IMR-90 (cell line): ENCODE measurements around the gene GGACT. TPM values are rescaled to one million over a fixed set of nuclear protein-coding genes. Genes with fewer than 3 reads are reported as not detected.

Source experiments
- ATAC-seq: fragments of 200-7000 bp; cut with Tn5 transposase; 2 replicates; pipeline ENCODE4 v1.9.1; 2020; ENCODE audit warnings: low read depth, mild to moderate bottlenecking, moderate library complexity
- BruUV-seq: library from RNA; stranded (reverse); fragments of 400-500 nt; replicated peaks from 2 replicates; lab custom pipeline; 2021; lab: Mats Ljungman, UMichigan
- CTCF ChIA-PET: fragments of 300-600 bp; formaldehyde crosslinking; extraction: SDS; loops from one replicate; lab custom pipeline; 2021; ENCODE audit warnings: antibody characterized with exemption; lab: Yijun Ruan, JAX
- POLR2A ChIA-PET: fragments of 300-600 bp; sonication (Branson Sonifier 250); formaldehyde crosslinking; loops from one replicate; lab custom pipeline; 2022; ENCODE audit warnings: antibody characterized with exemption; ENCODE audit not compliant: unreplicated experiment; lab: Charles Lee
- DNase-seq: peaks from one replicate; pipeline ENCODE4 v3.0.0; 2013
- H2AFZ ChIP-seq: replicated peaks from 2 replicates; pipeline ENCODE3; 2013; ENCODE audit warnings: low read length, mild to moderate bottlenecking; ENCODE audit not compliant: poor library complexity
- H2AK5ac ChIP-seq: 2 replicates; pipeline ENCODE4 v1.6.1; 2013; ENCODE audit warnings: low read depth, low read length, inconsistent platforms
- H2AK9ac ChIP-seq: replicated peaks from 2 replicates; pipeline ENCODE3; 2013; ENCODE audit warnings: mild to moderate bottlenecking, low read depth, low read length, moderate library complexity; ENCODE audit not compliant: poor library complexity
- H2BK120ac ChIP-seq: 2 replicates; pipeline ENCODE4 v1.6.1; 2013; ENCODE audit warnings: low read depth, low read length, inconsistent platforms
- H2BK15ac ChIP-seq: 3 replicates; pipeline ENCODE4 v1.6.1; 2013; ENCODE audit warnings: low read depth, low read length, inconsistent platforms
- H2BK20ac ChIP-seq: 2 replicates; pipeline ENCODE4 v1.6.1; 2013; ENCODE audit warnings: low read depth, mild to moderate bottlenecking, inconsistent platforms, low read length, moderate library complexity
- H2BK5ac ChIP-seq: 2 replicates; pipeline ENCODE4 v1.6.1; 2013; ENCODE audit warnings: mild to moderate bottlenecking, low read depth, low read length, inconsistent platforms; ENCODE audit not compliant: poor library complexity, severe bottlenecking
- H3K14ac ChIP-seq: replicated peaks from 2 replicates; pipeline ENCODE4 v1.6.1; 2013; ENCODE audit warnings: low read depth, low read length, inconsistent platforms
- H3K18ac ChIP-seq: 2 replicates; pipeline ENCODE4 v1.6.1; 2013; ENCODE audit warnings: low read depth, low read length, control low read depth
- H3K23ac ChIP-seq: 2 replicates; pipeline ENCODE4 v1.6.1; 2013; ENCODE audit warnings: low read depth, low read length, inconsistent platforms
- H3K27ac ChIP-seq: 2 replicates; pipeline ENCODE4 v1.5.1; 2013; ENCODE audit warnings: mild to moderate bottlenecking, control low read depth, low read length; ENCODE audit not compliant: insufficient read depth
- H3K27me3 ChIP-seq: 2 replicates; pipeline ENCODE4 v1.6.1; 2013; ENCODE audit warnings: low read length; ENCODE audit not compliant: control insufficient read depth, insufficient read depth
- H3K36me3 ChIP-seq: 2 replicates; pipeline ENCODE4 v1.6.1; 2013; ENCODE audit warnings: low read length, mixed read lengths; ENCODE audit not compliant: control insufficient read depth, insufficient read depth
- H3K4ac ChIP-seq: 2 replicates; pipeline ENCODE4 v1.6.1; 2013; ENCODE audit warnings: low read depth, low read length, inconsistent platforms
- H3K4me1 ChIP-seq: 2 replicates; pipeline ENCODE4 v1.6.1; 2013; ENCODE audit warnings: low read length, mixed read lengths; ENCODE audit not compliant: control insufficient read depth, insufficient read depth
- H3K4me2 ChIP-seq: 2 replicates; pipeline ENCODE4 v1.6.1; 2013; ENCODE audit warnings: low read depth, mild to moderate bottlenecking, control low read depth, low read length, moderate library complexity
- H3K4me3 ChIP-seq: 2 replicates; pipeline ENCODE4 v1.5.1; 2013; ENCODE audit warnings: low read depth, mild to moderate bottlenecking, control low read depth, low read length, moderate library complexity; ENCODE audit not compliant: insufficient read depth
- H3K56ac ChIP-seq: 2 replicates; pipeline ENCODE4 v1.6.1; 2013; ENCODE audit warnings: low read length, inconsistent platforms; ENCODE audit not compliant: insufficient read depth; ENCODE audit errors: extremely low read depth
- H3K79me1 ChIP-seq, 2 experiments: 2 replicates each; pipeline ENCODE4 v1.6.1; 2013; ENCODE audit warnings: low read length in 2 of 2, inconsistent platforms in 1 of 2, low read depth in 1 of 2
- H3K9ac ChIP-seq: 2 replicates; pipeline ENCODE4 v1.6.1; 2013; ENCODE audit warnings: low read depth, low read length, control low read depth
- H3K9me1 ChIP-seq: 2 replicates; pipeline ENCODE4 v1.6.1; 2013; ENCODE audit warnings: low read length, inconsistent platforms; ENCODE audit not compliant: insufficient read depth
- H3K9me3 ChIP-seq: 2 replicates; pipeline ENCODE4 v1.6.1; 2013; ENCODE audit warnings: low read length; ENCODE audit not compliant: control insufficient read depth, insufficient read depth
- H4K20me1 ChIP-seq: 2 replicates; pipeline ENCODE4 v1.6.1; 2013; ENCODE audit warnings: low read length, inconsistent platforms; ENCODE audit not compliant: insufficient read depth
- H4K5ac ChIP-seq: 2 replicates; pipeline ENCODE4 v1.6.1; 2013; ENCODE audit warnings: mild to moderate bottlenecking, low read depth, low read length, control low read depth
- H4K8ac ChIP-seq, 2 experiments: 2 replicates each; pipeline ENCODE4 v1.6.1; 2013; ENCODE audit warnings: low read depth in 2 of 2, low read length in 2 of 2, control low read depth in 1 of 2, inconsistent platforms in 1 of 2
- H4K91ac ChIP-seq: 2 replicates; pipeline ENCODE4 v1.6.1; 2013; ENCODE audit warnings: low read depth, low read length, inconsistent platforms; ENCODE audit not compliant: insufficient read depth
- BHLHE40 ChIP-seq: fragments of 150-350 bp; IDR thresholded peaks from 2 replicates; pipeline ENCODE4 v1.6.1; 2016; ENCODE audit warnings: mild to moderate bottlenecking, low read depth, low read length
- CEBPB ChIP-seq: IDR thresholded peaks from 2 replicates; pipeline ENCODE4 v1.6.1; 2012; ENCODE audit warnings: low read depth, low read length, improper control_type of control experiment
- CHD1 ChIP-seq: IDR thresholded peaks from 2 replicates; pipeline ENCODE4 v1.6.1; 2012; ENCODE audit warnings: low read depth, low read length, improper control_type of control experiment
- CTCF ChIP-seq: conservative IDR thresholded peaks from 2 replicates; pipeline ENCODE4 v1.5.1; 2012; ENCODE audit warnings: mild to moderate bottlenecking, low read depth, low read length, improper control_type of control experiment
- FOS ChIP-seq: fragments of 150-350 bp; IDR thresholded peaks from 2 replicates; pipeline ENCODE4 v1.6.1; 2016; ENCODE audit warnings: low read depth, low read length
- MAFK ChIP-seq: IDR thresholded peaks from 2 replicates; pipeline ENCODE4 v1.6.1; 2012; ENCODE audit warnings: low read depth, low read length, improper control_type of control experiment
- MAZ ChIP-seq: IDR thresholded peaks from 2 replicates; pipeline ENCODE4 v1.6.1; 2012; ENCODE audit warnings: low read depth, mild to moderate bottlenecking, low read length, improper control_type of control experiment, moderate library complexity, borderline replicate concordance
- MXI1 ChIP-seq: IDR thresholded peaks from 2 replicates; pipeline ENCODE4 v1.6.1; 2012; ENCODE audit warnings: low read depth, mild to moderate bottlenecking, low read length, moderate library complexity, borderline replicate concordance
- NFE2L2 ChIP-seq: fragments of 150-350 bp; IDR thresholded peaks from 2 replicates; pipeline ENCODE4 v1.6.1; 2016; ENCODE audit warnings: low read depth, mild to moderate bottlenecking, low read length
- POLR2A ChIP-seq: IDR thresholded peaks from 2 replicates; pipeline ENCODE4 v1.6.1; 2012; ENCODE audit warnings: mild to moderate bottlenecking, low read depth, low read length
- RAD21 ChIP-seq: IDR thresholded peaks from 2 replicates; pipeline ENCODE4 v1.6.1; 2012; ENCODE audit warnings: low read length, improper control_type of control experiment
- RCOR1 ChIP-seq: IDR thresholded peaks from 2 replicates; pipeline ENCODE4 v1.6.1; 2012; ENCODE audit warnings: mild to moderate bottlenecking, low read length, improper control_type of control experiment; ENCODE audit not compliant: insufficient replicate concordance
- RFX5 ChIP-seq: IDR thresholded peaks from 2 replicates; pipeline ENCODE4 v1.8.0; 2012; ENCODE audit warnings: low read depth, mild to moderate bottlenecking, low read length, moderate library complexity
- SMC3 ChIP-seq: fragments of 150-350 bp; IDR thresholded peaks from 2 replicates; pipeline ENCODE4 v1.6.1; 2016; ENCODE audit warnings: low read depth, mild to moderate bottlenecking, antibody characterized with exemption, low read length, moderate library complexity
- USF2 ChIP-seq: fragments of 150-350 bp; IDR thresholded peaks from 2 replicates; pipeline ENCODE4 v1.6.1; 2017; ENCODE audit warnings: mild to moderate bottlenecking, antibody characterized with exemption, low read length, low read depth
- WGBS, 2 experiments: methylation state at CpG; one replicate each; pipeline versions ENCODE4 v1.1.5 to v1.1.7; 2013; ENCODE audit warnings: missing lambda C conversion rate in 2 of 2; ENCODE audit not compliant: insufficient read length in 1 of 2; ENCODE audit errors: extremely low coverage in 2 of 2; 5-methylcytosine and 5-hydroxymethylcytosine counted together
- dilution Hi-C: fragments of 300-500 bp; cut with HindIII; formaldehyde crosslinking; loops from one replicate; pipeline ENCODE4 v1.14.3; 2018; ENCODE audit warnings: low sequenced_read_pairs; ENCODE audit not compliant: unreplicated experiment
- in situ Hi-C: fragments of 300-500 bp; cut with MboI; formaldehyde crosslinking; loops from 3 replicates; pipeline ENCODE4 v1.14.3; 2019; ENCODE audit warnings: low sequenced_read_pairs, inconsistent platforms, mixed read lengths
- intact Hi-C: fragments of 100-400 bp; cut with micrococcal nuclease; formaldehyde crosslinking; loops from 2 replicates; pipeline ENCODE4 v1.10.0; 2022
- polyA plus RNA-seq, 3 experiments: library from polyadenylated mRNA; depleted of rRNA; stranded (reverse); fragments of >200 nt; gene quantifications; 2 replicates each; pipeline ENCODE4 v1.2.3, GENCODE V29; 2012; ENCODE audit warnings: low replicate concordance in 1 of 3
- total RNA-seq: library from RNA; depleted of rRNA; stranded (reverse); fragments of >200 nt; gene quantifications from 2 replicates; pipeline ENCODE4 v1.2.3, GENCODE V29; 2012
- TF ChIP-seq, protein P1 (sequence below): fragments of 150-350 bp; IDR thresholded peaks from 2 replicates; pipeline ENCODE4 v1.6.1; 2016; ENCODE audit warnings: low read depth, mild to moderate bottlenecking, low read length, moderate library complexity, borderline replicate concordance

The GGACT gene
- total and polyA plus RNA-seq, 2 of the 4 experiments (the other 2 are of a cell fraction) = 2.0 to 2.6 TPM

DNA sequence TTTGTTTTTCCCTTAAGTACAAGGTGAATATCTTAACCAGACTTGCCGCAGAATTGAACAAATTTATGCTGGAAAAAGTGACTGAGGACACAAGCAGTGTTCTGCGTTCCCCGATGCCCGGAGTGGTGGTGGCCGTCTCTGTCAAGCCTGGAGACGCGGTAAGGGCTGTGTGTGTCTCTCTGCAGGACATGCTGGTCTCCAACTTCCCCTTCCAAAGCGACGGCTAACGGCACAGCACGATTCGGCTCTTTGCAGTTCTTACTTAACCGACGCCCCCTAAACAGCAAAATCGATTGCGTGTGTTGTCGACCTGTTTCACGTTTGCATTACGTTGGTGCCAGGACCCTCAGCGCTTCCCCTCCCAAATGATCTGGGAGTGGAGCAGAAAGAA is 73.2 kb downstream of the GGACT start:
- H2BK20ac ChIP-seq = no peak overlapping the region; the same call in 1 of the 2 replicates
- TF ChIP-seq POLR2A (no peak), SMC3 (no peak), RFX5 (no peak), BHLHE40 (no peak), RCOR1 (no peak), USF2 (no peak), FOS (no peak), NFE2L2 (no peak), MAZ (no peak), CEBPB (no peak), MXI1 (no peak), CTCF (no peak), MAFK (no peak), RAD21 (no peak), CHD1 (no peak)
- TF ChIP-seq, protein P1, sequence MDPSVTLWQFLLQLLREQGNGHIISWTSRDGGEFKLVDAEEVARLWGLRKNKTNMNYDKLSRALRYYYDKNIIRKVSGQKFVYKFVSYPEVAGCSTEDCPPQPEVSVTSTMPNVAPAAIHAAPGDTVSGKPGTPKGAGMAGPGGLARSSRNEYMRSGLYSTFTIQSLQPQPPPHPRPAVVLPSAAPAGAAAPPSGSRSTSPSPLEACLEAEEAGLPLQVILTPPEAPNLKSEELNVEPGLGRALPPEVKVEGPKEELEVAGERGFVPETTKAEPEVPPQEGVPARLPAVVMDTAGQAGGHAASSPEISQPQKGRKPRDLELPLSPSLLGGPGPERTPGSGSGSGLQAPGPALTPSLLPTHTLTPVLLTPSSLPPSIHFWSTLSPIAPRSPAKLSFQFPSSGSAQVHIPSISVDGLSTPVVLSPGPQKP = no peak
- no peak overlapping the region for H3K4ac ChIP-seq
- in situ Hi-C loops = loop anchor here (10.0 kb wide), 1 partner anchor 861 kb away; no protein-coding TSS in a partner anchor
- 54% methylated on average over 6 of the region's 20 CpGs; no CpG with 5 or more reads in 1 of the 2 experiments for WGBS, 2 experiments
- ChIA-PET CTCF (interaction anchor here (0.6 to 2.1 kb wide), 10 partner anchors 15 to 1399 kb away, joined by 3 to 6 read pairs (median 4); no protein-coding TSS in a partner anchor), POLR2A (no interaction called here)
- dilution Hi-C loops = no loop called here
- intact Hi-C loops = loop anchor here (1.0 to 10.0 kb wide), 7 partner anchors 171 to 843 kb away; partner anchors contain the start of genes PCCA and ZIC5
- H3K18ac ChIP-seq = no peak overlapping the region
- H2BK120ac ChIP-seq = no peak overlapping the region
- BruUV-seq = no TSS peak
- no peak overlapping the region for H3K23ac ChIP-seq
- H3K9ac ChIP-seq = no peak overlapping the region
- no peaks in the 10 kb centered on the region for H3K27me3 ChIP-seq
- no peak overlapping the region for H3K4me2 ChIP-seq
- ATAC-seq (no peak), DNase-seq (no peak)
- peaks cover 2% of the 10 kb centered on the region; the same call in 1 of the 2 replicates for H3K36me3 ChIP-seq
- H2AK5ac ChIP-seq = no peak overlapping the region
- no peaks in the 10 kb centered on the region; the same call in 1 of the 2 replicates for H3K9me1 ChIP-seq
- H3K4me3 ChIP-seq = no peak overlapping the region
- no peak overlapping the region for H3K56ac ChIP-seq
- no peaks in the 10 kb centered on the region for H3K79me1 ChIP-seq
- H2BK15ac ChIP-seq = no peak overlapping the region
- no peak overlapping the region for H4K8ac ChIP-seq
- H2AK9ac ChIP-seq = no peak overlapping the region
- no peaks in the 10 kb centered on the region for H3K9me3 ChIP-seq
- H4K91ac ChIP-seq = no peak overlapping the region
- H3K27ac ChIP-seq = no peak overlapping the region
- no peaks in the 10 kb centered on the region for H4K20me1 ChIP-seq
- H3K4me1 ChIP-seq = no peaks in the 10 kb centered on the region; the same call in 1 of the 2 replicates
- no peak overlapping the region for H3K14ac ChIP-seq
- no peak overlapping the region for H2AFZ ChIP-seq
- no peak overlapping the region for H4K5ac ChIP-seq
- H2BK5ac ChIP-seq = no peak overlapping the region
